Right cardiac atrium (tissue), 5 donors: ENCODE results near the gene SOX15. TPM values are rescaled to one million over a fixed set of nuclear protein-coding genes. Genes with fewer than 3 reads are reported as not detected.

Source experiments
- ATAC-seq, 2 donors: fragments of 200-7000 bp; cut with Tn5 transposase; one replicate each; pipeline versions ENCODE4 v1.8.0 to v1.9.1; 2020; ENCODE audit warnings: moderate library complexity in 2 of 2, mild to moderate bottlenecking in 1 of 2
- DNase-seq, 3 donors: peaks; one replicate each; pipeline ENCODE4 v3.0.0-alpha.2; 2020
- H3K27ac ChIP-seq: one replicate; pipeline ENCODE4 v1.5.1; 2013; ENCODE audit warnings: mild to moderate bottlenecking, low read length, control low read depth, moderate library complexity
- H3K27me3 ChIP-seq: one replicate; pipeline ENCODE4 v1.6.1; 2013; ENCODE audit not compliant: control insufficient read depth, insufficient read depth
- H3K4me1 ChIP-seq: one replicate; pipeline ENCODE4 v1.6.1; 2013; ENCODE audit warnings: low read length; ENCODE audit not compliant: control insufficient read depth, insufficient read depth
- H3K4me3 ChIP-seq: one replicate; pipeline ENCODE4 v1.5.1; 2013; ENCODE audit warnings: low read length, control low read depth
- H3K9me3 ChIP-seq: one replicate; pipeline ENCODE4 v1.6.1; 2013; ENCODE audit warnings: low read length; ENCODE audit not compliant: control insufficient read depth
- WGBS: extraction: QIAGEN DNeasy Blood & Tissue Kit; methylation state at CpG from one replicate; pipeline ENCODE4 v1.1.7; 2013; 5-methylcytosine and 5-hydroxymethylcytosine counted together
- intact Hi-C, 4 donors: fragments of 100-400 bp; cut with DNase I; formaldehyde crosslinking; loops; one replicate each; pipeline versions ENCODE4 v1.11.0 to v1.14.0; 2022 to 2023
- polyA plus RNA-seq: library from polyadenylated mRNA; stranded (reverse); fragments of 200-250 nt; gene quantifications from one replicate; pipeline ENCODE4 v1.2.3, GENCODE V29; 2013
- total RNA-seq, 4 donors: library from RNA; stranded (reverse); fragmentation: NEBNext Ultra II Directional; extraction: Animal tissue kit (Norgen Biotek cat#: 25700); gene quantifications; one replicate each; pipeline ENCODE4 v1.2.1, GENCODE V29; 2021
- donor health status: healthy with polysubstance abuse.
- donor health status: DM: no; HTN: yes; CAD: no.
- donor health status: DM: no; HTN: no; CAD: no.
- donor health status: DM: no; HTN: yes; CAD: no; lungs with severe emphysema.
- donor health status: DM: yes; HTN: yes; CAD: no.

The SOX15 gene
- total and polyA plus RNA-seq, 5 donors: 5.4 to 7.0 (median 6.0) TPM

DNA sequence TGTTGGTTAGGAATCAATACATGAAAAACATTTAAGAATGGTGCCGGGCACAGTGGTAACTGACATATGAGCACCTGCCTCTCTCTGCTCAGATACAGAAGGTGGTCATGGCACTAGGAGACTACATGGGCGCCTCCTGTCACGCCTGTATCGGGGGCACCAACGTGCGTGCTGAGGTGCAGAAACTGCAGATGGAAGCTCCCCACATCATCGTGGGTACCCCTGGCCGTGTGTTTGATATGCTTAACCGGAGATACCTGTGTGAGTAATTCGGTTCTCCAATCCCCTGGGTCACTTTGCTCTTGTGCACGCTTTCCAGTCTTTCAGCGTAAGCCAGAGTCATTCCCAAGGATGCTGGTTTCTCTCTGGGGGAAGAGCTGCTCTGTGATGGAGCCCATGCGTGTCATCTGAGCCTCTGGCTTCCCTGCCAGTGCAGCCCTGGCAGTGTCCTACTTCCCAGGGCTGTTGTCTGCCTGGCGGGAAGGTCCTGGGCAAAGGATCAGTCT lies 13.4 kb downstream of the SOX15 start:
- no peak overlapping the region for H3K27ac ChIP-seq
- no peak overlapping the region for H3K4me3 ChIP-seq
- no peak for DNase-seq
- ATAC-seq: no peak
- 78% methylated on average over 14 of the region's 14 CpGs for WGBS
- H3K4me1 ChIP-seq: peaks cover 12% of the 10 kb centered on the region
- H3K9me3 ChIP-seq: no peaks in the 10 kb centered on the region
- H3K27me3 ChIP-seq: no peaks in the 10 kb centered on the region
- intact Hi-C loops: no loop called here

DNA sequence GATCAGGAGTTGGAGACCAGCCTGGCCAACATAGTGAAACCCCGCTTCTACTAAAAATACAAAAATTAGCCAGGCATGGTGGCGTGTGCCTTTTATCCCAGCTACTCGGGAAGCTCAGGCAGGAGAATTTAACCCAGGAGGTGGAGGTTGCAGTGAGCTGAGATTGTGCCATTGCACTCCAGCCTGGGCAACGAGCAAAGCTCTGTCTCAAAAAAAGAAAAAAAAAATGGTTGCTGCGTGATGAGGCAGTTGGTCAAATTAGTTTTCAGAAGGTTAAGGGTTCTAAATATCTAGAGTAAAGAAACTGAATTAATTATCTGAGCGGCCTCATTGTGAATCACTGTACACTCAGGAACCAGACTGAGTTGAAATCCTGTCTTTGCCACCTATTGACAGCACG lies 13.9 kb downstream of the SOX15 start:
- 65% methylated on average over 7 of the region's 7 CpGs for WGBS
- no peak overlapping the region for H3K4me3 ChIP-seq
- H3K4me1 ChIP-seq: peaks cover 12% of the 10 kb centered on the region
- no peaks in the 10 kb centered on the region for H3K27me3 ChIP-seq
- intact Hi-C loops: no loop called here
- no peaks in the 10 kb centered on the region for H3K9me3 ChIP-seq
- no peak overlapping the region for H3K27ac ChIP-seq
- ATAC-seq (no peak), DNase-seq (no peak)

DNA sequence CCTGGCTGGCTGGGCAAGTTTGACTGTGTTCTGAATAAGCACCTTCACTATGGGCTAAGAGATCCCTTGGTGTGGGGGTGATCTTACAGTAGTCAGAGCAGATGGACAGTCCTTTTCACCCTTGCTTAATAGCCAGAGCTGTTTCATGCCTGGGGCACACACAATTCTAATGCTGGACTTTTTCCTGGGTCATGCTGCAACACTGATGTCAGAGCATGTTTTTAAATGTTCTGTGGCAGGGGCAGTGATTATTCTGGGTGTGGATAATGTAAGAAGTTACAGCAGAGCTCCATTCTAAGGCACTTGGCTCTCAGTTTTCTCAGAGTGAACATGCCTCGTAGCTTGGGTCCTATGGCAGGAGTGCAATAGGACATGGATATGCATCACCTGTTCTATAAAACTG lies 14.4 kb downstream of the SOX15 start:
- Histone ChIP-seq H3K4me1 (peaks cover 12% of the 10 kb centered on the region), H3K9me3 (no peaks in the 10 kb centered on the region), H3K27me3 (no peaks in the 10 kb centered on the region), H3K27ac (no peak overlapping the region), H3K4me3 (no peak overlapping the region)
- DNase-seq: no peak
- no peak for ATAC-seq
- 68% methylated on average over 1 of the region's 1 CpG for WGBS
- intact Hi-C loops: no loop called here

DNA sequence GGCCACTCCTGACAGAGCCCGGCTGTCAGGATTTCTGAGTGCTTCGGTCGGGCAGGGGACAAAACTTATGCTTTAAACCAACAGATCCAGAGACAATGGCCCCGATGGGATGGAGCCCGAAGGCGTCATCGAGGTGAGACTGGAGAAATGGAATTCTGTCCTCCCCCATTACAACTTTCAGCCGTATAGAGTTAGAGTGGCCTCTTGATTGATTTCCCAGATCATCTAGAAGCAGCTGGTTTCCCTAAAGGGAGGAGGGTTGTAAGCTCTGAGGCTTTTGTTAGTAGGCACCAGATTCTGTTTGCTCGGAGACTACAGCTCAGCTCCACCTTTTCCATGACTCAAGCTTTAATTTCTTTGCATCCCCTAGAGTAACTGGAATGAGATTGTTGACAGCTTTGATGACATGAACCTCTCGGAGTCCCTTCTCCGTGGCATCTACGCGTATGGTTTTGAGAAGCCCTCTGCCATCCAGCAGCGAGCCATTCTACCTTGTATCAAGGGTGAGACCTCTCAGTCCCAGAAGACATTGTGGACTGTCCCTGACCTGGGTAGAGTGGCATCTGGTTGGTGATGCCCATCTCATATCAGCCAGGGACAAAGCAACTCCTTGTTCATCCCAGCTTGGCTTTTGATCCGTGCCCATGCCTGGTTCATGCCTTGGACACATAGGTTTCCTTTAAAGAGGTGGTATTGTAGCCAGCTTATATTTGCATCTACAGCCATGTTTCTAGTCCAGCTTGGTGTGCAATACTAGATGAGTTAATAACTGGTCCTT lies 15.5 kb downstream of the SOX15 start:
- H3K9me3 ChIP-seq: no peaks in the 10 kb centered on the region
- peak overlapping the region; percentile 40 for H3K27ac ChIP-seq
- DNase-seq (no peak), ATAC-seq (no peak)
- H3K27me3 ChIP-seq: no peaks in the 10 kb centered on the region
- 18% methylated on average over 15 of the region's 15 CpGs for WGBS
- peak overlapping the region; percentile 85 for H3K4me3 ChIP-seq
- intact Hi-C loops: no loop called here
- H3K4me1 ChIP-seq: peaks cover 7% of the 10 kb centered on the region

- under 1% methylated on average over 71 of the region's 71 CpGs for WGBS
- H3K4me3 ChIP-seq: peak overlapping the region; percentile 85
- no peaks in the 10 kb centered on the region for H3K9me3 ChIP-seq
- DNase-seq: peak; percentile 90 to 96 (median 95)
- intact Hi-C loops: no loop called here
- H3K4me1 ChIP-seq: peaks cover 7% of the 10 kb centered on the region
- no peaks in the 10 kb centered on the region for H3K27me3 ChIP-seq
- ATAC-seq: peak; percentile 82
- peak overlapping the region; percentile 94 for H3K27ac ChIP-seq
Measured at GRCh38 chr17:7573324-7574080, 16.4 kb downstream of the SOX15 start.

DNA sequence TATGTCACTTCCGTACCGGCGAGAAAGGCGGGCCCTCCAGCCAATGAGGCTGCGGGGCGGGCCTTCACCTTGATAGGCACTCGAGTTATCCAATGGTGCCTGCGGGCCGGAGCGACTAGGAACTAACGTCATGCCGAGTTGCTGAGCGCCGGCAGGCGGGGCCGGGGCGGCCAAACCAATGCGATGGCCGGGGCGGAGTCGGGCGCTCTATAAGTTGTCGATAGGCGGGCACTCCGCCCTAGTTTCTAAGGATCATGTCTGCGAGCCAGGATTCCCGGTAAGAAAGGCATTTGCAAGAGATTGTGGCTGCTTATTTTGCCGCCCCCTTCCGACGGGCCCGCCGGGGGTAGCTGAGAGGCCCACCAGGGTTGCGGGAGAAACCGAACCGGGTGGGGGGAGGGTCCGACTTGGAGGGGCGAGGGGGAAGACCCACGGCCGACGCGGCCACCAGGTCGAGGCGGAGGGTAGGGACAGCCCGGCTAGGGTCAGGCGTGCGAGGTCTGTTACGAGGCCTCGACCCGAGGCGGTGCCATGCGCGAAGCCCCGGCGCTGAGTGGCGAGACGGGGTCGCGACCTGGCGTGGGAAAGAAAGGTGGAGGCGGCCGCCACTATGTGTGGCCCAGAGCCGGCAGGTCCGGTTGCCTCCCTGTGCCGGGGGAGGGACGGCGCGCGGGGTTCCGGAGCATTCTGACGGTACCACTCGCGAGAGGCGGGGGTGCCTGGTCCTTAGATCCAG lies 17.1 kb downstream of the SOX15 start:
- Histone ChIP-seq H3K4me1 (peaks cover 7% of the 10 kb centered on the region), H3K9me3 (no peaks in the 10 kb centered on the region), H3K27me3 (no peaks in the 10 kb centered on the region), H3K27ac (peak overlapping the region; percentile 94), H3K4me3 (peak overlapping the region; percentile 85)
- WGBS: under 1% methylated on average over 73 of the region's 73 CpGs
- intact Hi-C loops: no loop called here
- ATAC-seq: peak; percentile 93 to 96
- peak; percentile 99 to 100 (median 100) for DNase-seq

DNA sequence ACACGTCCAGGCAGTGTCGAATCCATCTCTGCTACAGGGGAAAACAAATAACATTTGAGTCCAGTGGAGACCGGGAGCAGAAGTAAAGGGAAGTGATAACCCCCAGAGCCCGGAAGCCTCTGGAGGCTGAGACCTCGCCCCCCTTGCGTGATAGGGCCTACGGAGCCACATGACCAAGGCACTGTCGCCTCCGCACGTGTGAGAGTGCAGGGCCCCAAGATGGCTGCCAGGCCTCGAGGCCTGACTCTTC lies 17.6 kb downstream of the SOX15 start:
- ATAC-seq: no peak
- no peaks in the 10 kb centered on the region for H3K27me3 ChIP-seq
- peak overlapping the region; percentile 53 for H3K4me3 ChIP-seq
- peaks cover 7% of the 10 kb centered on the region for H3K4me1 ChIP-seq
- intact Hi-C loops: no loop called here
- peak overlapping the region; percentile 98 for H3K27ac ChIP-seq
- 2% methylated on average over 11 of the region's 11 CpGs for WGBS
- H3K9me3 ChIP-seq: no peaks in the 10 kb centered on the region
- no peak for DNase-seq

DNA sequence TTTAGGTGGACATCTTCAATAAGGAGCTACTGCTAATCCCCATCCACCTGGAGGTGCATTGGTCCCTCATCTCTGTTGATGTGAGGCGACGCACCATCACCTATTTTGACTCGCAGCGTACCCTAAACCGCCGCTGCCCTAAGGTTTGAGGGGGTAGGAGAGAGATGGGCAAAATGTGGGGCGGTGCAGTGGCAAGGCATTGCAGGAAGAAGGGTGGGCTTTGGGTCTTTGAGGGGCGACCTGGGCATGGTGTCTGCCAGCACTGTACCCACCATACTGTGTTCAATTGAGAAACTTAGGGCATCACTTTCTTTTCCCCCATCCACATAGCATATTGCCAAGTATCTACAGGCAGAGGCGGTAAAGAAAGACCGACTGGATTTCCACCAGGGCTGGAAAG lies 19.5 kb downstream of the SOX15 start:
- Histone ChIP-seq H3K4me1 (peaks cover 3% of the 10 kb centered on the region), H3K9me3 (no peaks in the 10 kb centered on the region), H3K27me3 (no peaks in the 10 kb centered on the region), H3K4me3 (no peak overlapping the region), H3K27ac (no peak overlapping the region)
- no peak for ATAC-seq
- DNase-seq: peak in 1 of 3 donors; percentile 37
- intact Hi-C loops: no loop called here
- 94% methylated on average over 10 of the region's 10 CpGs for WGBS

DNA sequence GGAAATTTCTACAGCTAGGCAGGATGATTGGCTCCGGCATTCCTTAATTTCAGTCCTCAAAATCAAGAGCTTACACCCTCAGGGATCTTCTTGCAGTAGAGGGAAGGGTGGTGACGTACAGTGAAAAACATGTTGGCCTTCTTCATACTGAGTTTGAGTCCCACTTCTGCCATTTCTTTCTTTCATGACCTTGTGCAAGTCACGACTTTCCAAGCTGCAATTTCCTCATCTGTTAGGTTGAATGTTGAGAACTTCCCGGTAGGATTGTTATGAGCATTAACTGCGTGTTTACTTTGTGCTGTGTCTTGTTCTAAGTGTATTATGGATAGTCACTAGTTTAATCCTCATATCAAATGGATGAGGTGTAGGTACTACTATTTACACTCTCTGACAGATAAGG lies 20.3 kb downstream of the SOX15 start:
- ATAC-seq: no peak
- intact Hi-C loops: loop anchor here in 1 of 4 donors (10.0 kb wide), 1 partner anchor 135 kb away; the partner anchor contains the start of genes FGF11 and TMEM102

DNA sequence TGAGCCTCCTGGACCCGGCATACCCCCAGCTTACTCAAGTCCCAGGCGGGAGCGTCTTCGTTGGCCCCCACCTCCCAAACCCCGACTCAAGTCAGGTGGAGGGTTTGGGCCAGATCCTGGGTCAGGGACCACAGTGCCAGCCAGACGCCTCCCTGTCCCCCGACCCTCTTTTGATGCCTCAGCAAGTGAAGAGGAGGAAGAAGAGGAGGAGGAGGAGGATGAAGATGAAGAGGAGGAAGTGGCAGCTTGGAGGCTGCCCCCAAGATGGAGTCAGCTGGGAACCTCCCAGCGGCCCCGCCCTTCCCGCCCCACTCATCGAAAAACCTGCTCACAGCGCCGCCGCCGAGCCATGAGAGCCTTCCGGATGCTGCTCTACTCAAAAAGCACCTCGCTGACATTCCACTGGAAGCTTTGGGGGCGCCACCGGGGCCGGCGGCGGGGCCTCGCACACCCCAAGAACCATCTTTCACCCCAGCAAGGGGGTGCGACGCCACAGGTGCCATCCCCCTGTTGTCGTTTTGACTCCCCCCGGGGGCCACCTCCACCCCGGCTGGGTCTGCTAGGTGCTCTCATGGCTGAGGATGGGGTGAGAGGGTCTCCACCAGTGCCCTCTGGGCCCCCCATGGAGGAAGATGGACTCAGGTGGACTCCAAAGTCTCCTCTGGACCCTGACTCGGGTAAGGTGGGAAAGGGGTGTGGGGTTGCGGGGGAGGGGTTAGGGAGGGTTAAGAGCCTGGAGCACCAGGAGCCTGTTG lies 26.6 kb downstream of the SOX15 start:
- 87% methylated on average over 30 of the region's 30 CpGs for WGBS
- H3K4me1 ChIP-seq: peaks cover 3% of the 10 kb centered on the region
- DNase-seq (no peak), ATAC-seq (no peak)
- H3K27ac ChIP-seq: no peak overlapping the region
- intact Hi-C loops: loop anchor here in 2 of 4 donors (5.0 to 10.0 kb wide), 2 partner anchors 51 to 128 kb away; partner anchors contain the start of genes FGF11 (in 1 of the 2) and TMEM102 (in 1 of the 2)
- no peaks in the 10 kb centered on the region for H3K27me3 ChIP-seq
- no peak overlapping the region for H3K4me3 ChIP-seq
- no peaks in the 10 kb centered on the region for H3K9me3 ChIP-seq

More for the DNA sequence above, 20.3 kb downstream of the SOX15 start:
- DNase-seq: no peak
- H3K4me1 ChIP-seq: peaks cover 3% of the 10 kb centered on the region
- H3K9me3 ChIP-seq: no peaks in the 10 kb centered on the region
- no peak overlapping the region for H3K4me3 ChIP-seq
- H3K27ac ChIP-seq: no peak overlapping the region
- WGBS: 81% methylated on average over 5 of the region's 5 CpGs
- H3K27me3 ChIP-seq: no peaks in the 10 kb centered on the region
